AG09309 (cell line): ENCODE data around the gene EXOSC5.
"Not testable (repeated sequence)": the region's sequence is repeated elsewhere in the genome, so short reads cannot be mapped to it uniquely, and the experiment has no call there.

ENCODE experiments used
- DNase-seq: peaks from one replicate; pipeline ENCODE4 v3.0.0-alpha.2; 2010; ENCODE audit warnings: low read depth
- H3K4me3 ChIP-seq: 2 replicates; pipeline ENCODE4 v1.5.1; 2011; ENCODE audit warnings: mild to moderate bottlenecking, low read depth, low read length, moderate library complexity; ENCODE audit not compliant: control insufficient read depth
- CTCF ChIP-seq: IDR thresholded peaks from 2 replicates; pipeline ENCODE4 v1.5.1; 2011; ENCODE audit warnings: mild to moderate bottlenecking, low read depth, low read length, inconsistent platforms; ENCODE audit not compliant: insufficient read depth, control insufficient read depth; ENCODE audit errors: missing control alignments

The EXOSC5 gene

GRCh38 chr19:41386442-41386841 lies 10.7 kb downstream of the EXOSC5 start:
- H3K4me3 ChIP-seq: no peak overlapping the region
- no peak for TF ChIP-seq CTCF
- no peak for DNase-seq

GRCh38 chr19:41384351-41384750 lies 12.8 kb downstream of the EXOSC5 start:
- TF ChIP-seq CTCF: no peak
- DNase-seq: no peak
- H3K4me3 ChIP-seq: no peak overlapping the region

- not testable (repeated sequence) for DNase-seq
Measured at GRCh38 chr19:41381536-41381935, 15.6 kb downstream of the EXOSC5 start.

GRCh38 chr19:41377977-41378709 lies 19.0 kb downstream of the EXOSC5 start:
- no peak overlapping the region for H3K4me3 ChIP-seq
- no peak for TF ChIP-seq CTCF
- DNase-seq: no peak

More at GRCh38 chr19:41381536-41381935, 15.6 kb downstream of the EXOSC5 start:
- H3K4me3 ChIP-seq: not testable (repeated sequence)

GRCh38 chr19:41376998-41377365 lies 20.2 kb downstream of the EXOSC5 start:
- TF ChIP-seq CTCF: no peak
- peak overlapping the region; percentile 47 for H3K4me3 ChIP-seq
- no peak for DNase-seq

- H3K4me3 ChIP-seq: peak within 1 kb of the TSS; percentile 47
- TF ChIP-seq CTCF: no peak
- DNase-seq: no peak
Measured at GRCh38 chr19:41376241-41376997, 20.7 kb downstream of the EXOSC5 start, which contains the start of gene TMEM91. Gene TMEM91, plus strand, starts transcription at chr19:41376533. Its CDS starts 1,777 bp downstream, at chr19:41378310.

- no peak for TF ChIP-seq CTCF
- H3K4me3 ChIP-seq: no peak overlapping the region
- peak; percentile 55 for DNase-seq
Measured at GRCh38 chr19:41373993-41374392, 23.2 kb downstream of the EXOSC5 start.
